HepG2 (cell line): Measurements from ENCODE around the gene ZBTB21. TPM values are rescaled to one million over a fixed set of nuclear protein-coding genes. Genes with fewer than 3 reads are reported as not detected.

Source experiments
- ATF7-NPFF ChIP-seq: sonication (generic); formaldehyde crosslinking; IDR thresholded peaks from 2 replicates; pipeline ENCODE4 v1.8.1; 2023; ENCODE audit warnings: mild to moderate bottlenecking, low read depth, missing genetic modification reagents, moderate library complexity
- BRD4 ChIP-seq: sonication (generic); formaldehyde crosslinking; IDR thresholded peaks from 2 replicates; pipeline ENCODE4 v1.4.0; 2020; ENCODE audit warnings: missing genetic modification reagents
- DRAP1 ChIP-seq: IDR thresholded peaks from 2 replicates; pipeline ENCODE4 v1.6.1; 2016; ENCODE audit warnings: missing genetic modification reagents, missing compliant biosample characterization
- GPN1 ChIP-seq: sonication (generic); formaldehyde crosslinking; IDR thresholded peaks from 2 replicates; pipeline ENCODE4 v1.5.1; 2020; ENCODE audit warnings: missing genetic modification reagents, borderline replicate concordance
- GTF3A ChIP-seq: sonication (generic); formaldehyde crosslinking; conservative IDR thresholded peaks from 2 replicates; pipeline ENCODE4 v1.4.0; 2020; ENCODE audit warnings: mild to moderate bottlenecking, missing genetic modification reagents
- HCFC1 ChIP-seq: fragments of 150-350 bp; IDR thresholded peaks from 2 replicates; pipeline ENCODE4 v1.6.1; 2014; ENCODE audit warnings: low read depth, low read length
- IKZF4 ChIP-seq: sonication (generic); formaldehyde crosslinking; IDR thresholded peaks from 2 replicates; pipeline ENCODE4 v1.5.1; 2020; ENCODE audit warnings: borderline replicate concordance, mild to moderate bottlenecking, low read depth, missing genetic modification reagents; ENCODE audit errors: not compliant biosample characterization
- NFIB ChIP-seq: sonication (generic); formaldehyde crosslinking; IDR thresholded peaks from 2 replicates; pipeline ENCODE4 v1.9.0; 2021; ENCODE audit warnings: missing genetic modification reagents, mild to moderate bottlenecking, borderline replicate concordance
- PHF8 ChIP-seq: sonication (generic); formaldehyde crosslinking; IDR thresholded peaks from 2 replicates; pipeline ENCODE4 v1.5.0; 2020; ENCODE audit warnings: missing genetic modification reagents
- RBAK ChIP-seq: sonication (generic); formaldehyde crosslinking; IDR thresholded peaks from 2 replicates; pipeline ENCODE4 v1.5.1; 2020; ENCODE audit warnings: mild to moderate bottlenecking, missing genetic modification reagents
- RXRB ChIP-seq: IDR thresholded peaks from 2 replicates; pipeline ENCODE4 v1.6.1; 2016; ENCODE audit warnings: borderline replicate concordance, missing genetic modification reagents, missing compliant biosample characterization
- SATB2 ChIP-seq: sonication (generic); formaldehyde crosslinking; IDR thresholded peaks from 2 replicates; pipeline ENCODE4 v1.5.0; 2020; ENCODE audit warnings: missing genetic modification reagents
- SP4 ChIP-seq: sonication (generic); formaldehyde crosslinking; IDR thresholded peaks from 2 replicates; pipeline ENCODE4 v1.8.1; 2023; ENCODE audit warnings: mild to moderate bottlenecking, missing genetic modification reagents
- ZBTB38 ChIP-seq: sonication (generic); formaldehyde crosslinking; IDR thresholded peaks from 2 replicates; pipeline ENCODE4 v1.5.1; 2020; ENCODE audit warnings: mild to moderate bottlenecking, missing genetic modification reagents
- ZHX2 ChIP-seq, 2 experiments: sonication (generic) in 1 of 2; formaldehyde crosslinking in 1 of 2; IDR thresholded peaks; 2 replicates each; pipeline versions ENCODE4 v1.6.1 to v1.9.0; 2014 to 2022; ENCODE audit warnings: antibody characterized with exemption in 1 of 2, borderline replicate concordance in 1 of 2, inconsistent platforms in 1 of 2, low read depth in 1 of 2, missing genetic modification reagents in 1 of 2
- ZMAT3 ChIP-seq: sonication (generic); formaldehyde crosslinking; conservative IDR thresholded peaks from 2 replicates; pipeline ENCODE4 v1.7.0; 2021; ENCODE audit warnings: missing genetic modification reagents
- ZNF354B ChIP-seq: sonication (generic); formaldehyde crosslinking; IDR thresholded peaks from 2 replicates; pipeline ENCODE4 v1.8.0; 2022; ENCODE audit warnings: mild to moderate bottlenecking, missing genetic modification reagents
- ZNF547 ChIP-seq: sonication (generic); formaldehyde crosslinking; IDR thresholded peaks from 2 replicates; pipeline ENCODE4 v1.5.1; 2020; ENCODE audit warnings: mild to moderate bottlenecking, missing genetic modification reagents
- ZNF629 ChIP-seq: sonication (generic); formaldehyde crosslinking; conservative IDR thresholded peaks from 2 replicates; pipeline ENCODE4 v1.5.0; 2020; ENCODE audit warnings: missing genetic modification reagents
- polyA plus RNA-seq, 8 experiments: library from polyadenylated mRNA; depleted of rRNA in 3 of 8; stranded (reverse) in 7 of 8; unstranded in 1 of 8; fragments of >200 nt; fragmentation: Illumina TruSeq in 4 of 8; extraction: Trizol in 4 of 8; gene quantifications; 2 replicates each; pipeline versions ENCODE4 v1.2.1 to v1.2.3, GENCODE V29; 2011 to 2016; ENCODE audit warnings: low read depth in 4 of 8, missing spikeins in 1 of 8, mixed read lengths in 1 of 8; ENCODE audit not compliant: insufficient read depth in 1 of 8
- total RNA-seq, 5 experiments: library from RNA; depleted of rRNA; stranded (reverse); fragments of >200 nt; fragmentation: Illumina TruSeq; extraction: Trizol; gene quantifications; 2 replicates each; pipeline ENCODE4 v1.2.3, GENCODE V29; 2016; ENCODE audit warnings: low read depth in 1 of 5
- TF ChIP-seq, protein P1 (sequence below): sonication (generic); formaldehyde crosslinking; conservative IDR thresholded peaks from 2 replicates; pipeline ENCODE4 v1.5.0; 2020; ENCODE audit warnings: missing genetic modification reagents
- TF ChIP-seq, protein P2 (sequence below): sonication (generic); formaldehyde crosslinking; IDR thresholded peaks from 2 replicates; pipeline ENCODE4 v1.4.0; 2020; ENCODE audit warnings: missing genetic modification reagents

The ZBTB21 gene
- total and polyA plus RNA-seq, 2 of the 13 experiments (the other 11 are each of a cell fraction or from before 2014, with no cell fraction given): 4.5 to 6.1 TPM

DNA sequence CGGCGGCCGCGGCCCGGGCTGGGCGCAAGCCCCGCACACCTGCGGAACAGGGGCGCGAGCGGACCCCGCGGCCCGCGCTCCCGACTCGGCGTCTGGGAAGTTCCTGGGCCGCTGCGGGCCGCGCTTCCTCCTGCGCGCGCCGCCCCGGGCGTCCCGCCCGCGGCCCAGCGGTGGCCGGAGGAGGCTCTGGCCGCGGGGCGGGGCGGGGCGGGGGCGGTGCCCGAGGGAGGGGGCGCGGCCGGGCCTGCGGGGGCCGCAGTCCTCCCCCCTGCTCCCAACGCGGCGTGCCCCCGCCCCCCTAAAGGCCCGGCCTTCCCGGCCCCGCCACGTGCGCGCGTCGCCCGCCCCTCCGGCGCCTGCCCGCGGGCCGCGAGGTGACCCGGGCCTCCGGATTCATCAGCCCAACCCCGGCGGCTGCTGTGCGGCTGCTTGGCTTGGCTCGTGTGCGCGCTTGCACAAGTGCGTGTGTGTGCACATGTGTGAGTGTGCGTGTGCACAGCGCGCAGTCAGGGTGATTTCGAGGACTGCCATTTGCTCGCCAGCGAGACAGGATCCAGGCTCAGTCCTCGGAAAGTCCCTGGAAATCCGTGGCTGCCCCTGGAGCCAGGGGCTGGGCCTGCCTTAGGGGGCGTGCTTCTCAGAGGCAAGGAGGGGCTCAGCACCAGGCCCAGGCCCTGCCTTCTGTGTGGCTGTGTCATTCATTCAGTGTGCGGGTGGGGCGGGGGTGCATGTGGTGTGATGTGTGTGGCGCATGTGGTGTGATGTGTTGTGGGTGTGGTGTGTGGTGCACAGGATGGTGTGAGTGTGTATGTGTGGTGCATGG, 56.1 kb downstream of the ZBTB21 start, which contains the start of gene C2CD2 (continued):
- TF ChIP-seq IKZF4 (CRISPR knock-in tag) (peak; percentile 56), DRAP1 (CRISPR knock-in tag) (no peak), RBAK (CRISPR knock-in tag) (no peak), SP4 (CRISPR knock-in tag) (peak; percentile 86), ZNF629 (CRISPR knock-in tag) (no peak), ZHX2 (IDR thresholded peaks at IDR 0.05; ENCODE audit: low read depth) (no peak), ZHX2 (CRISPR knock-in tag; IDR thresholded peaks at IDR 0.05; ENCODE audit: borderline replicate concordance) (no peak), RXRB (CRISPR knock-in tag) (no peak), BRD4 (CRISPR knock-in tag) (no peak), ZMAT3 (CRISPR knock-in tag) (no peak; the same call in 1 of the 2 replicates), ZNF354B (CRISPR knock-in tag) (no peak), ZBTB38 (CRISPR knock-in tag) (peak; percentile 67; the same call in 1 of the 2 replicates), GTF3A (CRISPR knock-in tag) (no peak), HCFC1 (no peak), NFIB (no peak), ATF7-NPFF (CRISPR knock-in tag) (peak; percentile 78; the same call in 1 of the 2 replicates), SATB2 (no peak), ZNF547 (CRISPR knock-in tag) (peak; percentile 86), PHF8 (CRISPR knock-in tag) (peak; percentile 38; the same call in 1 of the 2 replicates), GPN1 (no peak)
- TF ChIP-seq, protein P1, sequence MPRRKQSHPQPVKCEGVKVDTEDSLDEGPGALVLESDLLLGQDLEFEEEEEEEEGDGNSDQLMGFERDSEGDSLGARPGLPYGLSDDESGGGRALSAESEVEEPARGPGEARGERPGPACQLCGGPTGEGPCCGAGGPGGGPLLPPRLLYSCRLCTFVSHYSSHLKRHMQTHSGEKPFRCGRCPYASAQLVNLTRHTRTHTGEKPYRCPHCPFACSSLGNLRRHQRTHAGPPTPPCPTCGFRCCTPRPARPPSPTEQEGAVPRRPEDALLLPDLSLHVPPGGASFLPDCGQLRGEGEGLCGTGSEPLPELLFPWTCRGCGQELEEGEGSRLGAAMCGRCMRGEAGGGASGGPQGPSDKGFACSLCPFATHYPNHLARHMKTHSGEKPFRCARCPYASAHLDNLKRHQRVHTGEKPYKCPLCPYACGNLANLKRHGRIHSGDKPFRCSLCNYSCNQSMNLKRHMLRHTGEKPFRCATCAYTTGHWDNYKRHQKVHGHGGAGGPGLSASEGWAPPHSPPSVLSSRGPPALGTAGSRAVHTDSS (CRISPR knock-in tag): no peak
- TF ChIP-seq, protein P2, sequence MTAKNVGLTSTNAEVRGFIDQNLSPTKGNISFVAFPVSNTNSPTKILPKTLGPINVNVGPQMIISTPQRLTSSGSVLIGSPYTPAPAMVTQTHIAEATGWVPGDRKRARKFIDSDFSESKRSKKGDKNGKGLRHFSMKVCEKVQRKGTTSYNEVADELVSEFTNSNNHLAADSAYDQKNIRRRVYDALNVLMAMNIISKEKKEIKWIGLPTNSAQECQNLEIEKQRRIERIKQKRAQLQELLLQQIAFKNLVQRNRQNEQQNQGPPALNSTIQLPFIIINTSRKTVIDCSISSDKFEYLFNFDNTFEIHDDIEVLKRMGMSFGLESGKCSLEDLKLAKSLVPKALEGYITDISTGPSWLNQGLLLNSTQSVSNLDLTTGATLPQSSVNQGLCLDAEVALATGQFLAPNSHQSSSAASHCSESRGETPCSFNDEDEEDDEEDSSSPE: peak; percentile 80
